NOMO-1 treated with dmso at 0.1 percent for 144 hours (cell line): Measurements from ENCODE around the gene CALD1.

Experiments
- DNase-seq: peaks from one replicate; lab custom pipeline; 2025; ENCODE audit not compliant: unreplicated experiment; lab: John Stamatoyannopoulos, UW

The CALD1 gene

DNA sequence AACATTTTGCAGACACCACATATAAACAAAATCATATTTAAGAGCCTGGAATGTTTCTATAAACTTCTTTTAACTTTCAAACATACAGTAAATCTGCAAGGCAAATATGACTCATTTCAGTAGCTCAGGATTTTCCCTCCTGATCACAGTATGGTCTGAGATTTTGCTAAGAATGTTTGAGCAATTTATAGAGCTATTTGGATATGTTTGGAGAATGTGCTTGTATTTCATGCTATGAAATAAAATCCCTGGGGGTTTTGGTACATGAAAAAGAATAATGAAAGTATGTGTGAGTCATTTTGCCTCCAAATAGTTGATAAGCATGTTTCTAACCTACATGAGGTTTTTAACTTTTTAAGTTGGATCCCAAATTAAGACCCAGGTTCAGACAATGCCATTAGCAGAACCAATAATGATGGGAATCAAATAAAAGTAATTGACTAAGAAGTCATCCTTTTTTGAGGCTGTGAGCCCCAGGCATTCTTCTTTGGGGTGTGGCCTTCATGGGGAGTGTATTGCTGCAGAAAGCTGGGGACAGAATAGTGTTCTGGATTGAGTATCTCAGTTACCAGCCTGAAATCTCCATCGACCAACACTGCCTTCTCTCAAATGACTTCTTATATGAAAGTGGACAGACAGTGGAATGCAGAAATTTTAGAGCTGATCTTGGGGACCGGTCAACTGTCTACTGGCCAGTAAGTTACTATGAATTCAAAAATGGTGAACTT, 140.8 kb downstream of the CALD1 start:
- no peak for DNase-seq

GRCh38 chr7:134922720-134923704, 143.6 kb downstream of the CALD1 start:
- DNase-seq = no peak

GRCh38 chr7:134925766-134926165, 146.3 kb downstream of the CALD1 start:
- no peak for DNase-seq

GRCh38 chr7:134926396-134926795, 147.0 kb downstream of the CALD1 start:
- DNase-seq = no peak

- no peak for DNase-seq
Measured at GRCh38 chr7:134927076-134927475, 147.6 kb downstream of the CALD1 start.

DNA sequence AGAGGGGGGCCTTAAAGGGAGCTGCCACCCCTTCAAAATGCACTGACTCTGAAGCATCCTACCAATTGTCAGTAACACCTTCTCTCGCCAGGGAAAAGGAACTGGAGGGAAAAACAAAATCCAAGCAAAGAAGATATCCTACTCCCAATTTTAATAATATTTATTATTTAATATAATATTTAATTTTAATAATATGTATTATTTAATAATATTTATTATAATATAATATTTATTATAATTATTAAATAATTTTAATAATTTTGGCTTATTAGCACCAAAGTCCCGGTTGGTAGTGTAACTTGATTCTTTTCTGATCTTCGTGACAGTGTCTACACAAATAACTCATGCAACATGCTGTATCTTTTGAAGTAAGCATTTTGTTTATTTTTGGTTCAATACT, 148.3 kb downstream of the CALD1 start:
- DNase-seq = no peak

GRCh38 chr7:134928554-134928953, 149.1 kb downstream of the CALD1 start:
- no peak for DNase-seq

GRCh38 chr7:134931487-134931886, 152.1 kb downstream of the CALD1 start:
- DNase-seq = no peak

DNA sequence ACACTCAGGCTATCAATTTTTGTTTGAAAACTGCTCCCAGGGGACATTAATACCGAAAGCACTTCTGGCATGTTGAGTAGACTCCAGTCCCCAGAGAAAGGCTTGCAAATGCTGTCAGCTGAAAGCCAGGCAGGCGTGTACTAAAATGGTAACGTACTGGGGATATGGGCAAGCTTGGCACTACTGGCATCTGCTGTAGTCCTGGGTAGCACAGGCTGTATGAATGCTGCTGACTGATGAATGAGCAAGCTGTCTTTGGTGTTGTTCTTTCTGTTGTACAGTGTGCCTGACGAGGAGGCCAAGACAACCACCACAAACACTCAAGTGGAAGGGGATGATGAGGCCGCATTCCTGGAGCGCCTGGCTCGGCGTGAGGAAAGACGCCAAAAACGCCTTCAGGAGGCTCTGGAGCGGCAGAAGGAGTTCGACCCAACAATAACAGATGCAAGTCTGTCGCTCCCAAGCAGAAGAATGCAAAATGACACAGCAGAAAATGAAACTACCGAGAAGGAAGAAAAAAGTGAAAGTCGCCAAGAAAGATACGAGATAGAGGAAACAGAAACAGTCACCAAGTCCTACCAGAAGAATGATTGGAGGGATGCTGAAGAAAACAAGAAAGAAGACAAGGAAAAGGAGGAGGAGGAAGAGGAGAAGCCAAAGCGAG, 153.4 kb downstream of the CALD1 start:
- no peak for DNase-seq

- DNase-seq = no peak
Measured at GRCh38 chr7:134933460-134934068, 154.1 kb downstream of the CALD1 start.

DNA sequence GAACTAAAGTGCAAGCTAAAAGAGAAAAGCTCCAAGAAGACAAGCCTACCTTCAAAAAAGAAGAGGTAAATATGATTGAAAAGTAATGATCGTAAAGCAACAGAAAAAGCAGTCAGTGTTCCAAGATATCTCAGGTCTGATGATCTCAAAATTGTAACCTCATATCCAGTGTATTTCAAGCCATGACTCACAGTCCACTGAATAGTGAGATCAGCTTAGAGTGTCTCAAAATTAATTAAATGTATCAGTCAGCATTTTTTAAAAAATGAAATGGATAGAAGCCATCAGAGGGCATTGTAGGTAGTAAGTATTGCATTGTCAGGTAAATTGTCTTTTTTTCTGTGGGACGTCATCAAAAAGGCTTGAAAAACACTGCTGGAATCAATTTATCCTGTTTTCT, 156.3 kb downstream of the CALD1 start:
- no peak for DNase-seq

DNA sequence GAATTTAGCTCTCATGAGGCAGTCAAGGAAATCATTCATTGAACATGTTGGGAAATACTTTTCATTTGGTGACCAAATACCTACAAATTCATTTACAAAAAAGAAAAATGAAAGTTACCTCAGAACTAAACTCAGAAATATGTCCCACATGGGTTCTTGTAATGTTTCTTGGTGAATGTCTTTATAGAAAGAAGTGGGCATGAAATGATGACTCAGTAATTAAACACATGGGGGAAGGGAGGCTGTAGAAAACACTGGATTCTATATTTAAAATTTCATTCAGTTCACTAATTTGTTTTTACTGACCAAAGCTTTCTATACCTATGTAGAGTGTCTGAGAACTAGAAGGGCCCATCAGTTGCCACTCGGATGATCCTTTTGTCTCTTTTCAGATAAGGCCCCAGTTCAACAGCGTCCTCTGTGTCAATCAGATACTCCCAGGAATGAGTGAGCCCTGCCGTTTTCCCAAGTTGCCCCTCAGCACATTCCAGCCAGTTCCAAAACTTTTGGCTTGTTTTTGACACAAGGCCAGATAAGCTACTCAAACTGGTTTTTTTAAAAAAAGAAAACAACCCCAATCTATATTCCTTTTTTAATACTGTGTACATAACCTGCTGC, 157.6 kb downstream of the CALD1 start:
- DNase-seq = no peak

- DNase-seq = no peak
Measured at GRCh38 chr7:134938141-134938540, 158.7 kb downstream of the CALD1 start.

GRCh38 chr7:134939136-134939535, 159.7 kb downstream of the CALD1 start:
- DNase-seq = no peak

- no peak for DNase-seq
Measured at GRCh38 chr7:134940729-134941128, 161.3 kb downstream of the CALD1 start.

DNA sequence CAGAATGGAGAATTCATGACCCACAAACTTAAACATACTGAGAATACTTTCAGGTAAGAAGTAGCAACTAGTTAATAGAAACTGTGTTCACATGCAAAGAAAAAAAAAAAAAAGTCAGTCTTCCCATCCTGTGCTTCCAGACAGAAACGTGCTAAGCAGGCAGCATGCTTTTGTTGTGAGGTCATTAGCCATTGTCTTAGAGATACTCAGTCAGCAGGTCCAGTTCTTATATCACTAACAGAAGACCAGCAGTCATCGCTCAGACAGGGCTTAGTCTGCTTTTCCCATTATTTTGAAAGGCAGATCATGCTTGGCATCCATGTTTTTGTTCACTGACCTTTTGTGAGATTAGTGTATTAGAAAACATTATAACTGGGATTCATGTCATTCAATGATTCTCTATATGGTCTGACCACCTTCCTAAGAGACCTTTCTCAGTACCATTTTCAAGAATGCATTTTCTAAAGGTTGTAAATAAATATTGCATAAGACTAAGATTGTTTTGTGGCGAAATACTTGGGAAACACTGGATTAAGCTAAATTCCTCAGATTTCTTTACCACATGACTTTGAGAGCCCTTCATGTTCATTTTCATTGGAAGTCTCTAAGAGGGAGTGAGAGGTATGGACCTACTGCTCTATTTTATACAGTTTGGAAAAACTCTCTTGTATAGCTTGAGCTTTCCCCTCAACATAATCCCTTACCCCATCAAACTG, 161.9 kb downstream of the CALD1 start:
- no peak for DNase-seq

- no peak for DNase-seq
Measured at GRCh38 chr7:134941952-134942351, 162.5 kb downstream of the CALD1 start.

DNA sequence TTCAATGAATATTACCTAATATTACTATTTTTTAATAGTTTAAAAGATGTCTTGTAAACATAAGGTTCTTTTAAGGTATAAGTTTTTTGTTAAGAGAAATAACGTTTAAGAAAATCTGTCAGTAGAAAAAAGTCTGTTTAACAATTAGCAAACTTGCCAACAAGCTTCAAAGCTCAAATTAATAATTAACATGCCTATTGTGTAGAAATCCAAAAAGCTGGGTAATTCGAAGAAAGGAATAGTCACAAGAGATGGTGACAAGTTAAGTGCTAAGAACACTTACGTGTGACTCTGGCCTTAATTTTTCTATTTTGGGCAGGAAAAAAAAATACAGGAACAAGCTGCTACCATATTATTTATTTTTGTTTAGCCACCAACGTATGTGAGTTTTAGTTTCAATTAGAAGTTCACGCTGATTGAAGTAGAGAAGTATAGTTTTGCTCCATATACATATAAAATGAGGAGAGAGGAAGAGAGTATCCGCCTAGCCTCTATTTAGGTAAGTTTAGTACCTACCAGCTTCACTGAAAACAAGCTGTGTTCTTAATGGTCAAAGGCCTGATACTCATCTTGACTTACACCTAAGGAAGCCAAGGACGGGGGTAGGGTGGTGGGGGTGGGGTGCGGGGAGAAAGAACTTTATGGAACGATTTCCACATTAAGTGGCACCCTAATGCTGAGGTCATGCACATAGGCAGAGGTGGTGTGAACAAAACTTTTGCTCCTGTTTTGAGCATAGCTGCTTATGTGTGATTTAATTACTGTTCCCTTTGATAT, 163.4 kb downstream of the CALD1 start:
- no peak for DNase-seq

- DNase-seq = no peak
Measured at GRCh38 chr7:134943785-134944400, 164.5 kb downstream of the CALD1 start.
